SK-N-SH (cell line): ENCODE results near the gene ABCA3. TPM values are rescaled to one million over a fixed set of nuclear protein-coding genes. Genes with fewer than 3 reads are reported as not detected.
A peak's percentile ranks its signal among the peaks of the same experiment; 100 is the strongest.

Experiments
- CTCF ChIA-PET: fragments of 300-600, 350-600 bp; formaldehyde crosslinking; extraction: SDS; loops from one replicate; lab custom pipeline; 2021; lab: Yijun Ruan, JAX
- POLR2A ChIA-PET: fragments of 350-600 bp; sonication (Branson Sonifier 250); formaldehyde crosslinking; extraction: SDS; loops from one replicate; lab custom pipeline; 2020; ENCODE audit warnings: antibody characterized with exemption, inconsistent platforms; lab: Yijun Ruan, JAX
- DNase-seq: peaks from one replicate; pipeline ENCODE4 v3.0.0; 2012
- H2AFZ ChIP-seq: fragments of 200-600 bp; sonication (generic); 2 replicates; pipeline ENCODE4 v1.8.1; 2016; ENCODE audit warnings: antibody characterized with exemption, mild to moderate bottlenecking, low read depth
- H3F3A ChIP-seq: fragments of 200-600 bp; sonication (generic); replicated peaks from 2 replicates; pipeline ENCODE3; 2016; ENCODE audit warnings: antibody characterized with exemption, mild to moderate bottlenecking; ENCODE audit not compliant: insufficient read depth
- H3K27ac ChIP-seq, 2 experiments: fragments of 200-500 bp in 1 of 2; fragments of 200-600 bp in 1 of 2; sonication (Bioruptor generic) in 1 of 2; sonication (generic), shearing (Covaris generic) in 1 of 2; 2 replicates each; pipeline versions ENCODE4 v1.5.1 to v1.6.1; 2014 to 2016; ENCODE audit warnings: low read depth in 2 of 2, inconsistent platforms in 1 of 2, low read length in 1 of 2, mild to moderate bottlenecking in 1 of 2, mixed read lengths in 1 of 2
- H3K27me3 ChIP-seq: fragments of 200-600 bp; sonication (generic), shearing (Covaris generic); 2 replicates; pipeline ENCODE4 v1.6.1; 2016; ENCODE audit warnings: mixed run types; ENCODE audit not compliant: insufficient read depth
- H3K36me3 ChIP-seq, 2 experiments: fragments of 200-500 bp in 1 of 2; fragments of 200-600 bp in 1 of 2; sonication (Bioruptor generic) in 1 of 2; sonication (generic) in 1 of 2; replicated peaks in 1 of 2; 2 replicates each; pipeline versions ENCODE3 to v1.5.1; 2014 to 2016; ENCODE audit warnings: low read length in 1 of 2, mild to moderate bottlenecking in 1 of 2; ENCODE audit not compliant: insufficient read depth in 2 of 2, control insufficient read depth in 1 of 2
- H3K4me1 ChIP-seq, 2 experiments: fragments of 200-500 bp in 1 of 2; fragments of 200-600 bp in 1 of 2; sonication (Bioruptor generic) in 1 of 2; sonication (generic), shearing (Covaris generic) in 1 of 2; 2 replicates each; pipeline versions ENCODE4 v1.5.1 to v1.6.1; 2014 to 2016; ENCODE audit warnings: low read depth in 1 of 2, low read length in 1 of 2, mixed run types in 1 of 2; ENCODE audit not compliant: insufficient read depth in 2 of 2, control insufficient read depth in 1 of 2
- H3K4me2 ChIP-seq: fragments of 200-600 bp; sonication (generic), shearing (Covaris generic); 2 replicates; pipeline ENCODE4 v1.6.1; 2017; ENCODE audit warnings: mixed run types
- H3K4me3 ChIP-seq, 2 experiments: fragments of 200-500 bp in 1 of 2; fragments of 200-600 bp in 1 of 2; sonication (Bioruptor generic) in 1 of 2; sonication (generic), shearing (Covaris generic) in 1 of 2; 2 replicates each; pipeline versions ENCODE4 v1.5.1 to v1.8.1; 2014 to 2016; ENCODE audit warnings: low read depth in 2 of 2, inconsistent platforms in 1 of 2, low read length in 1 of 2, mild to moderate bottlenecking in 1 of 2, mixed read lengths in 1 of 2, moderate library complexity in 1 of 2
- H3K79me2 ChIP-seq: fragments of 200-600 bp; sonication (generic); 2 replicates; pipeline ENCODE4 v1.8.1; 2017; ENCODE audit warnings: mild to moderate bottlenecking; ENCODE audit not compliant: insufficient read depth
- H3K9ac ChIP-seq: fragments of 200-600 bp; sonication (generic); 2 replicates; pipeline ENCODE4 v1.6.1; 2017; ENCODE audit warnings: mixed run types
- H3K9me2 ChIP-seq: fragments of 200-600 bp; sonication (generic); 2 replicates; pipeline ENCODE4 v1.6.1; 2017; ENCODE audit warnings: mixed run types
- H3K9me3 ChIP-seq: fragments of 200-600 bp; sonication (generic); 2 replicates; pipeline ENCODE4 v1.6.1; 2017; ENCODE audit warnings: mixed run types, mild to moderate bottlenecking, moderate library complexity
- H4K20me1 ChIP-seq: fragments of 200-600 bp; sonication (generic); 2 replicates; pipeline ENCODE4 v1.6.1; 2017; ENCODE audit warnings: mild to moderate bottlenecking, mixed run types; ENCODE audit not compliant: insufficient read depth
- CTCF ChIP-seq: fragments of 200-600 bp; sonication (generic); IDR thresholded peaks from 2 replicates; pipeline ENCODE4 v1.6.1; 2017; ENCODE audit warnings: antibody characterized with exemption, mild to moderate bottlenecking, moderate library complexity
- EZH2phosphoT487 ChIP-seq: fragments of 200-600 bp; sonication (generic); IDR thresholded peaks from 2 replicates; pipeline ENCODE4 v1.6.1; 2017; ENCODE audit warnings: low read depth, mixed run types, mild to moderate bottlenecking, antibody characterized with exemption, moderate library complexity, borderline replicate concordance
- FOXJ3 ChIP-seq: sonication (generic); formaldehyde crosslinking; IDR thresholded peaks from 2 replicates; pipeline ENCODE4 v1.5.1; 2020; ENCODE audit warnings: mild to moderate bottlenecking, missing genetic modification reagents
- FOXM1 ChIP-seq: IDR thresholded peaks from 2 replicates; pipeline ENCODE4 v1.4.0; 2012; ENCODE audit warnings: low read depth, mild to moderate bottlenecking
- GABPA ChIP-seq: IDR thresholded peaks from 2 replicates; pipeline ENCODE4 v1.4.0; 2012; ENCODE audit warnings: low read depth, mild to moderate bottlenecking
- GATA2 ChIP-seq: sonication (generic); formaldehyde crosslinking; IDR thresholded peaks from 2 replicates; pipeline ENCODE4 v1.5.0; 2020; ENCODE audit warnings: mild to moderate bottlenecking, missing genetic modification reagents
- MAX ChIP-seq: IDR thresholded peaks from 2 replicates; pipeline ENCODE4 v1.4.0; 2012; ENCODE audit warnings: low read depth
- MEF2A ChIP-seq: IDR thresholded peaks from 2 replicates; pipeline ENCODE4 v1.4.0; 2012; ENCODE audit warnings: low read depth, borderline replicate concordance
- MXI1 ChIP-seq: IDR thresholded peaks from 2 replicates; pipeline ENCODE4 v1.6.1; 2012; ENCODE audit warnings: mild to moderate bottlenecking, low read depth, low read length, improper control_type of control experiment
- NRF1 ChIP-seq: IDR thresholded peaks from 2 replicates; pipeline ENCODE4 v1.6.1; 2012; ENCODE audit warnings: low read depth, mild to moderate bottlenecking, low read length
- RFX5 ChIP-seq: IDR thresholded peaks from 2 replicates; pipeline ENCODE4 v1.6.1; 2012; ENCODE audit warnings: mild to moderate bottlenecking, improper control_type of control experiment, low read length
- RXRA ChIP-seq: IDR thresholded peaks from 2 replicates; pipeline ENCODE4 v1.4.0; 2012; ENCODE audit warnings: low read depth, mild to moderate bottlenecking, borderline replicate concordance
- SMC3 ChIP-seq: IDR thresholded peaks from 2 replicates; pipeline ENCODE4 v1.6.1; 2012; ENCODE audit warnings: low read depth, low read length, improper control_type of control experiment
- TAF1 ChIP-seq: IDR thresholded peaks from 2 replicates; pipeline ENCODE4 v1.6.1; 2012; ENCODE audit warnings: low read depth, mild to moderate bottlenecking, low read length, moderate library complexity, borderline replicate concordance
- TEAD4 ChIP-seq: IDR thresholded peaks from 2 replicates; pipeline ENCODE4 v1.4.0; 2012; ENCODE audit warnings: mild to moderate bottlenecking, borderline replicate concordance; ENCODE audit not compliant: insufficient read depth
- USF2 ChIP-seq: fragments of 150-350 bp; IDR thresholded peaks from 2 replicates; pipeline ENCODE4 v1.6.1; 2017; ENCODE audit warnings: antibody characterized with exemption, low read length, low read depth, borderline replicate concordance
- YY1 ChIP-seq: IDR thresholded peaks from 2 replicates; pipeline ENCODE4 v1.4.0; 2012; ENCODE audit warnings: low read depth, mild to moderate bottlenecking
- WGBS: methylation state at CpG from one replicate; pipeline ENCODE4 v1.1.6; 2017; ENCODE audit warnings: low lambda C conversion rate; 5-methylcytosine and 5-hydroxymethylcytosine counted together
- polyA plus RNA-seq, 3 experiments: library from polyadenylated mRNA; depleted of rRNA; stranded (reverse); fragments of >200 nt; gene quantifications; 2 replicates each; pipeline ENCODE4 v1.2.3, GENCODE V29; 2012

The ABCA3 gene
- polyA plus RNA-seq, 1 of the 3 experiments (the other 2 are of a cell fraction) = 9.9 TPM

- WGBS = 94% methylated on average over 28 of the region's 28 CpGs
- no peaks in the 10 kb centered on the region for H3K9me3 ChIP-seq
Observed at GRCh38 chr16:2235234-2235651, 105.3 kb downstream of the ABCA3 start.

GRCh38 chr16:2234813-2235170 lies 105.7 kb downstream of the ABCA3 start:
- TF ChIP-seq FOXJ3 (no peak), CTCF (no peak), YY1 (no peak), RXRA (no peak), GATA2 (CRISPR knock-in tag) (no peak), RFX5 (no peak), EZH2phosphoT487 (no peak)
- H3K4me1 ChIP-seq = peaks cover 0 to 3% of the 10 kb centered on the region in 2 experiments; a peak in 1 of 4 replicates
- peaks cover 0 to 56% of the 10 kb centered on the region in 2 experiments for H3K36me3 ChIP-seq
- WGBS = 95% methylated on average over 11 of the region's 18 CpGs
- no peak overlapping the region for H3K4me3 ChIP-seq
- H3K4me2 ChIP-seq = no peak overlapping the region
- POLR2A ChIA-PET = interaction anchor here (0.5 kb wide), 1 partner anchor 16 kb away, joined by 3 read pairs; no protein-coding TSS in a partner anchor
- no peak for DNase-seq
- no peaks in the 10 kb centered on the region for H3K9me2 ChIP-seq
- CTCF ChIA-PET = no interaction called here
- peaks cover 2% of the 10 kb centered on the region for H3F3A ChIP-seq
- H3K9me3 ChIP-seq = no peaks in the 10 kb centered on the region
- H3K79me2 ChIP-seq = no peaks in the 10 kb centered on the region
- no peak overlapping the region for H3K27ac ChIP-seq
- H2AFZ ChIP-seq = no peak overlapping the region
- H3K9ac ChIP-seq = no peak overlapping the region
- H4K20me1 ChIP-seq = no peaks in the 10 kb centered on the region
- no peaks in the 10 kb centered on the region for H3K27me3 ChIP-seq

More at GRCh38 chr16:2235234-2235651, 105.3 kb downstream of the ABCA3 start:
- Histone ChIP-seq H3K4me2 (no peak overlapping the region), H4K20me1 (no peaks in the 10 kb centered on the region)
- TF ChIP-seq TAF1 (no peak), RXRA (no peak), RFX5 (no peak), MEF2A (no peak), TEAD4 (no peak), USF2 (no peak), MXI1 (no peak), MAX (no peak), GABPA (no peak), NRF1 (no peak), FOXM1 (no peak), SMC3 (no peak)
- TF ChIP-seq, all 33 proteins: peak for 0
- Histone ChIP-seq H3K36me3 (peaks cover 0 to 53% of the 10 kb centered on the region in 2 experiments), H3K79me2 (no peaks in the 10 kb centered on the region), H3K27me3 (no peaks in the 10 kb centered on the region), H2AFZ (no peak overlapping the region), H3K9ac (no peak overlapping the region), H3K4me1 (peaks cover 0 to 3% of the 10 kb centered on the region in 2 experiments; a peak in 1 of 4 replicates), H3K4me3 (no peak overlapping the region), H3F3A (peaks cover 6% of the 10 kb centered on the region), H3K27ac (no peak overlapping the region), H3K9me2 (no peaks in the 10 kb centered on the region)
- ChIA-PET POLR2A (interaction anchor here (0.5 kb wide), 1 partner anchor 16 kb away, joined by 3 read pairs; no protein-coding TSS in a partner anchor), CTCF (interaction anchor here (0.6 kb wide), 1 partner anchor 16 kb away, joined by 3 read pairs; the partner anchor contains the start of gene ECI1)
- DNase-seq = peak; percentile 22
